ENCODE measurements around the gene SLIT3.
"Not testable (repeated sequence)": the region's sequence is repeated elsewhere in the genome, so short reads cannot be mapped to it uniquely, and the experiment has no call there.

The SLIT3 gene

DNA sequence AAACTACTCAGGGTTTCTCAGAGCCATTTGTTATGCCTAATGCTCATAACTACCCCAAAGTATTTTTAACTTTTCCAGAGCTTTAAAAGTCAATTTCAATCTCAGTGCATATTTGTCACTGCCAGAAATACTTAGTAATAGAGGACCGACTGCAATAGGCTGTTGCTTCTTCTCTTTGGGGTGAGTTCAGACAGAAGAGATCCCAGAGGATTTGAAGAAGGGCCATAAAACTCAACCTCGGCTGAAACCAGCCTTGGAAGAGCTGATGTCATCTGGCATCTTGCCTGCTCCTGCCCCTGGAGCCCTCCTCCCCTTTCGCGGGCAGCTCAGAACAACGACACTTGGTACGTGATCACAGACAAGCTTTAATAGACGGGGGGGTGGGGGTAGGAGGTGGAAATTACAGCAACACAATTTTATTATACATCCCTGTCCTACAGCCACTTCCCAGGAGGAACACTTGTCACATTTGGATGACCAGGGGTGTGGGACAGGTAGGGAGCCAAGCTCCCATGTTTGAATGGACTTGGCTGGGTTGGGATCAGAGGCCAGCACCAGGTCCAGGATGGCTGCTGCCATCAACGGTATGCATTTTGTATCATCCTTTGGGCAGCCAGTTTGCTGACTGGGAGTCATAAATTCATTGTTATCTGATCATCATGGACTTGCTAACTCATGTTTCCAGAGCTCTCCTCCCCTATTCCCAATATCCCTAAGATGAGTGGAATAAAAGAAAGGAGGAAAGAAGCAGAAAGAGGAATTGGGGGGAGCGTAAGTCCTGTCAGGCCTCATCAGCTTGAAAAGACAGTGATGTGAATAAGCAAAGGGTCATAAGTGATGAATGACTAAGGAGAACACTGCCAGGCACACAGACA, 535.2 kb downstream of the SLIT3 start:
- DNase-seq (ENCODE audit: low spot score) = no peak

DNA sequence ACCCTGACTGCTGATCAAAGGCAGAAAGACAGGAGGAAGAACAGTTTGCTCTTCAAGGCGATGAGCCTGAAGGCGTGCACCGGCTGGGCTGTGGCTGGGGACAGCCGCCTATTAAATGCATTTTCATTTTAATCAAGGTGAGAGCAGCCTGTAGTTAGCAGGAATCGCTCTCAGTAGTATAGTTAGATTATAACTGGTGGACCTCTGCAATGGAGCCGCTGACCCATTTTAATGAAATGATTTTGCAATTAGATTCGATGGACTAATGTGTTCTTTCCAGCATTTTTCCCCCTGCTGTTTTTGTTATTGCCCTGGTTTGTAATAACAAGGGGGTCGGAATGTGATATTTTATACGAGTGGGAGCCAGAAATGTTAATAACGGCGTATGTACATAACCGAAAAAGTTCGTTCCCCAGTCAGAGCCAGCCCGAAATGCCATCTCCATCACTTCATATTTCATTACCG, 535.8 kb downstream of the SLIT3 start:
- no peak for DNase-seq (ENCODE audit: low spot score)

DNA sequence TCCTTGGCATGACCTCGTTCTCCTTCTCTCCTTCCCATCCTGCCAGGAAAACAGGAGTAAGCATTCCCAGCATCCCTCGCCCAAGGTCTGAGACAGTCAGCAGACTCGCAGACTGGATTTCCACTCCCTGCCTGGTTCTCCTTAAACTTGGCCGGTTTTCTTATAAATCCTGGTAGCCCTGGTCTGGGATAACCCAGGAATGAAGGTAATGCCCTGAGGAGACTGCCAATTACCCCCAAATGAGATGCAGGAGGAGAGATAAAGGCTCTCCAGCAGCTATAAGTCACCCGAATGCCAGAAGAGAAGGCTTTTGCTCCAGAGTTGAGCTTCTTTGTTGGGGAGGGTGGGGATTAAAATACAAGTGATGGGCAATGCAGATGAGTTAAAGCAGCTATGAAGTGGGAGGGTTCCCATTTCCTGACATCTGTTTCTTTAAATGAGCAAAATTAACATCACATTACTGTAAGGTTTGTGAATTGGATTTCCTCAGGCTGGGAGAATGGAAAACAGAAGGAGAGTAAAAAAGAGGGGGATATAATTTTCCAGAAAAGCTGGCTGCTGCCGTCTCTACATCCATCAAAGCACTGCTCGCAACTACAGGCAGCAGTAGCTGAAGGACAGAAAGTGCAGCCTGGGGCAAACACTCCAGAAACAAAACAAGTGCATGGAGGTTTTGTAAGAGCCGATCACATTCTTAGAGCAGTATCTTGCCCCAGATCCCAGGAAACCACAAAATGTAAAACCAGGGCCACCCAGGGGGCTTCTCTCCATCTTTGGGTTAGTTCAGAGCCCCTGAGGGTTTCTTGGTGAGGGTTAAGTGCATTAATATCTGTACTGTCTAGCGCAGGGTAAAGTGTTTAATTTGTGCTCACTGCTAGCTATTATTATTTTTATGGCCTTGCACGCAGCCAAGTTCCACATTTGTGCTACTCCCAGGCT, 544.2 kb downstream of the SLIT3 start:
- no peak for DNase-seq (ENCODE audit: low spot score)

- no peak for DNase-seq (ENCODE audit: low spot score)
Measured at GRCh38 chr5:168755548-168756093, 545.3 kb downstream of the SLIT3 start.

DNA sequence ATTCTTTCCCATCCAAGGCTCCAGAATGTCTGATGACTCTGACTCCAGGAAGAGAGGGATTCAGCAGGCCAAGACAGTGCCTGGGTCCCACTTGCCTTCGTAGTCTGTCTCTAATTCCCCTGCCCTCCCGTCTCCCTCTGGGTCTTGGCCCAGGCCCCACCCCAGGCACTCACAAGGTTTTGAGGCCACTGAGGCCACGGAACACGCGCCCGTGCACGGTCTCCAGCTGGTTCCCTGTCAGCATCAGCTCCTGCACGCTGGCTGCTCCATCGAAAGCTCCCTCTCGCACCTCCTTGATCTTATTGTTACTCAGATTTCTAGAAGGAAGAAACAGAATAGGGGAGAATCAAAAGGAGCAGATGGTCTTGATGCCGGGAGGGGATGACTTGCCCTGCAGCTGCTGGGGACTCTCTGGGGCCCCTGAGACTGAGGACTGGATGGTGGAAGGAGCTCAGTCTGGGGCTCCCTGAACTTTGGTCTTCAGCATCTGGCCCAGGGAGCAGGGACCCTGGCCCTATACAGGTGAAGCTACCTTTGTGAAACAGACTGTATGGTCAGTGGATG, 547.2 kb downstream of the SLIT3 start:
- no peak for DNase-seq (ENCODE audit: low spot score)

GRCh38 chr5:168752416-168753190, 548.3 kb downstream of the SLIT3 start:
- DNase-seq (ENCODE audit: low spot score) = no peak

- no peak for DNase-seq (ENCODE audit: low spot score)
Measured at GRCh38 chr5:168752012-168752411, 548.9 kb downstream of the SLIT3 start.

DNA sequence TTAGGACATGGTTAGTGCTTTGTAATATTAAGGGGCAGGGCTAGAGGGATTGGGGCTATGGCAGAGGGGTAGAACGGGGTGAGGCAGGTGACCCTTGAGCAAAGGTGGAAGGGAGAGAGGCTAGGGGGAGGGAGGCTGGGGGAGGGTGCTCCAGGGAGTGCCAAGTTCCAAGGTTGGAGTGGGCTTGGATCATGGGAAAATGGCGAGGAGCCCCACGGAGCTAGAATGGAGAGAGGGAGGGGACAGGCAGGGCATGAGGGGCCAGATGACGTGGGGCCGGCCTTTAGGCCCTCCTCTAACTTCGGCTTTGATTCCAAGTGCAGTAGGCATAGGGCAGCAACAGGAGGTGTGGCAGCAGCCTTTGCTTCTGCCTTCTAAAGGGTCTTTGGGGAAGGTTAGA, 550.0 kb downstream of the SLIT3 start:
- DNase-seq (ENCODE audit: low spot score) = no peak

DNA sequence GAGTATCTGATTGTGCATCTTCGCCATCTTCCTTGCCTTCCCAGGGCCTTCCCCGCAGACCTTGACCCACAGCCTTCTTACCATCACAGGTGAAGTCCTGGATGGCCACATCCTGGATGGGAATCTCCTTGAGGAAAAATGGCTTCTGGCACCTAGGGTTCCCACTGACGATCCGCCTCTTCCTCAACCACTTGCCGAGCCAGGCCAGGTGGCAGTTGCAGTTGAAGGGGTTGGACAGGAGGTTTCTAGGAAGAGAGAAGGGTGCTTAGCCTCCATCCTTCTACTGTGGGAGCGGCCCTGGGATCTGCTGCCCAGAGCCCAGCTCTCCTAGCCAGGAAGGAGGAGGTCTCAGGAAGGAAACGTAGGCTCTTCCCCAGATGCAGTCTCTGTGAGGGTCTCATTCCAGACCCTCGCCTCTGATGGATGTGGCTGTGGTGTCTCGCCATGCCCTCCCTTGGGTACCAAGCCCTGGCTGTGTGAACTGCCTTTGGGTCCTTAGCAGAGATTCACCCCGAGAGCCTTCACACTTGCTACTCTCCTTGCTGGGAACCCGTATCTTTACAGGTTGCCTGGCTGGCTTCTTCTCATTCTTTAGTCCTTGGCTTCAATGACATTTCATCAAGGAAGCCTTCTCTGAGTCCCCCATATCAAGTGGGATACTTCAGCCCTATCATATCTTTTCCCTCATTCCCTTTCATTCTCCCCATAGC, 551.4 kb downstream of the SLIT3 start:
- no peak for DNase-seq (ENCODE audit: low spot score)

- no peak for DNase-seq (ENCODE audit: low spot score)
Measured at GRCh38 chr5:168747987-168748777, 552.8 kb downstream of the SLIT3 start.

DNA sequence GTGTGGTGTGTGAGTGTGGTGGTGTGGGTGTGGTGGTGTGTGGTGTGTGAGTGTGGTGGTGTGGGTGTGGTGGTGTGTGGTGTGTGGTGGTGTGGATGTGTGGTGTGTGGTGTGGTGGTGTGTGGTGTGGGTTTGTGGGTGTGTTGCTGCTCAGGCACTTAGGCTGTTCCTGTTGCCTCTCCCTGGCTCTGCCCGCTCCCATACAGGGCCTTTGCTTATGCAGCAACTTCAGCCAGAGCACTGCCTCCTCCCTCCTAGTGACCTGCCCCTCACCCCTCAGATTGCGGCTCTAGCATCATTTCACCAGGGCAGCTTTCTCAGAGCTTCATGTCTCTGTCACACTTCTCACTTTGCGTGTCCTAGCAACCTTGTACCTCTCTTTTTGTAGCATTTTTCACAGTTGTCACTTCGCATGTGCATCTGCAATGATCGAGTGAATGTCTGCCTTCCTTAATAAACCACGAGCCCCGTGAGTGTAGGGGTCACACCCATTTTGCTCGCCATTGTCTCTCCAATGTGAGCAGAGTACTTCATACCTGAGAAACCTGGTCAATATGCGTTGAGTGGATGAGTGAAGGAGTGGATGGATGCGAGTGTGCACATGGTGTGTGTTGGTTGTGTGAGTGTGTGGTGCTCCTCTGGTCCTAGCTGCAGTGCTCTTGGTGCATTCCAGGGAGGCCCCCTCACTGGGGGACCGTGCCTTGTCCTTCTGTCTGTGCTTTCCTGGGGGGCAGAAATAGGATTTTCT, 553.9 kb downstream of the SLIT3 start:
- no peak for DNase-seq (ENCODE audit: low spot score)

- DNase-seq (ENCODE audit: low spot score) = not testable (repeated sequence)
Measured at GRCh38 chr5:168746126-168746892, 554.6 kb downstream of the SLIT3 start.

DNA sequence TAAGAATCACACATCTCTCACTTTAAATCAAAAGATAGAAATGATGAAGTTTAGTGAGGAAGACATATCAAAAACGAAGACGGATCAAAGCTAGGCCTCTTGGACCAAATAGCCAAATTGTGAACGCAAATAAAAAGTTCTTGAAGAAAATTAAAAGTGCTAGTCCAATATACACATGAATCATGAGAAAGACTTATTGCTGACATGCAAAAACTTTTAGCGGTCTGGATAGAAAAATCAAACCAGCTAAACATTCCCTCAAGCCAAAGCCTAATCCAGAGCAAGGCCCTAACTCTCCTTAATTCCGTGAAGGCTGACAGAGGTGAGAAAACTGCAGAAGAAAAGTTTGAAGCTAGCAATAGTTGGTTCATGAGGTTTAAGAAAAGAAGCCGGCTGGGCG, 557.3 kb downstream of the SLIT3 start:
- DNase-seq (ENCODE audit: low spot score) = no peak

- not testable (repeated sequence) for DNase-seq (ENCODE audit: low spot score)
Measured at GRCh38 chr5:168742311-168742710, 558.6 kb downstream of the SLIT3 start.

- no peak for DNase-seq (ENCODE audit: low spot score)
Measured at GRCh38 chr5:168740811-168741213, 560.1 kb downstream of the SLIT3 start.

- no peak for DNase-seq (ENCODE audit: low spot score)
Measured at GRCh38 chr5:168740092-168740800, 560.7 kb downstream of the SLIT3 start.

DNA sequence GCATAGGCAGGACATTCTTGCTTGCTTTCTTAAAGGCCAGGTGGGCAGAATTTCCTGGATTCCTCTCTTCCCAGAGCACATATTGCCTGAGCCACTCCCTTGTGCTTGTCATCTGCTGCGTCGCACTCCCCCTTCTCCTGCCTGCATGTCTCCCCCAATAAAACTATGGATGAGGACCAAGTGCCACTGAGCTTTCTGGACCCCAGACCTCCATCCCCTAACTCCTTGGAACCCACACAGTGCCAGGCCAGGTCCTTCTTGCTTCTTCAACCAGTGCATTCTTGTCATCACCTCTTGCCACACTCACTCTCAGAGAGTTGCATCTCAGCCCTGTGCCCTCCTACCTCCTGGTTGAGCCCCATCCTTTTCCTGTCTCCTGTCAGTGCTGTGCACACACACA, 563.9 kb downstream of the SLIT3 start:
- DNase-seq (ENCODE audit: low spot score) = no peak
